GM18870 (cell line): ENCODE data around the gene BMPR1A.
A peak's percentile ranks its signal among the peaks of the same experiment; 100 is the strongest.
"Not testable (repeated sequence)": the region's sequence is repeated elsewhere in the genome, so short reads cannot be mapped to it uniquely, and the experiment has no call there.

Source experiments
- ATAC-seq: cut with Tn5 transposase; IDR thresholded peaks from one replicate; pipeline ENCODE4 v1.9.1; 2021; ENCODE audit warnings: moderate library complexity; ENCODE audit not compliant: unreplicated experiment

Gene BMPR1A

GRCh38 chr10:86964061-86964846 lies 207.8 kb downstream of the BMPR1A start:
- ATAC-seq, result no peak

GRCh38 chr10:86964847-86965190 lies 208.4 kb downstream of the BMPR1A start:
- ATAC-seq, result no peak

- no peak for ATAC-seq
Measured at GRCh38 chr10:86965986-86966654, 209.7 kb downstream of the BMPR1A start.

- no peak for ATAC-seq
Measured at GRCh38 chr10:86967481-86967941, 211.1 kb downstream of the BMPR1A start.

GRCh38 chr10:86968271-86968993 lies 212.0 kb downstream of the BMPR1A start, which contains the start of gene ADIRF:
Gene ADIRF, plus strand, starts transcription at chr10:86968482. Its CDS starts 63 bp downstream, at chr10:86968545.
- ATAC-seq, result no peak

GRCh38 chr10:86968994-86969355 lies 212.6 kb downstream of the BMPR1A start:
- ATAC-seq, result no peak

GRCh38 chr10:86969421-86970041 lies 213.1 kb downstream of the BMPR1A start:
- ATAC-seq, result no peak

GRCh38 chr10:86970162-86970981 lies 214.0 kb downstream of the BMPR1A start:
- no peak for ATAC-seq

- peak; percentile 3 for ATAC-seq
Measured at GRCh38 chr10:86970982-86971231, 214.5 kb downstream of the BMPR1A start.

- peak; percentile 43 for ATAC-seq
Measured at GRCh38 chr10:86971232-86971991, 215.0 kb downstream of the BMPR1A start.

GRCh38 chr10:86972613-86973380 lies 216.4 kb downstream of the BMPR1A start:
- no peak for ATAC-seq

- no peak for ATAC-seq
Measured at GRCh38 chr10:86974484-86974883, 218.1 kb downstream of the BMPR1A start.

- no peak for ATAC-seq
Measured at GRCh38 chr10:86976362-86977056, 220.1 kb downstream of the BMPR1A start.

- not testable (repeated sequence) for ATAC-seq
Measured at GRCh38 chr10:86978457-86978856, 222.0 kb downstream of the BMPR1A start.

GRCh38 chr10:86979296-86979818 lies 222.9 kb downstream of the BMPR1A start:
- ATAC-seq, result no peak

- no peak for ATAC-seq
Measured at GRCh38 chr10:86979977-86980448, 223.6 kb downstream of the BMPR1A start.

GRCh38 chr10:86981020-86981419 lies 224.6 kb downstream of the BMPR1A start:
- not testable (repeated sequence) for ATAC-seq

- no peak for ATAC-seq
Measured at GRCh38 chr10:86981716-86982115, 225.3 kb downstream of the BMPR1A start.
